Endothelial cell of umbilical vein (primary cell): Measurements from ENCODE around the gene P2RX2. TPM values are rescaled to one million over a fixed set of nuclear protein-coding genes. Genes with fewer than 3 reads are reported as not detected.

Source experiments
- BruUV-seq: library from RNA; stranded (reverse); fragments of 400-500 nt; replicated peaks from 2 replicates; lab custom pipeline; 2021; lab: Mats Ljungman, UMichigan
- CTCF ChIA-PET: fragments of 300-600, 350-600 bp; sonication (Branson Sonifier 250); formaldehyde crosslinking; loops from one replicate; lab custom pipeline; 2021; ENCODE audit warnings: antibody characterized with exemption, inconsistent platforms; lab: Charles Lee
- POLR2A ChIA-PET: fragments of 300-600, 350-600 bp; sonication (Branson Sonifier 250); formaldehyde crosslinking; loops from one replicate; lab custom pipeline; 2021; ENCODE audit warnings: antibody characterized with exemption, inconsistent platforms; lab: Charles Lee
- DNase-seq: peaks from one replicate; pipeline ENCODE4 v3.0.0-alpha.2; 2011; ENCODE audit warnings: low read depth, low spot score
- FAIRE-seq: peaks from 2 replicates; lab custom pipeline; 2011; peaks lifted over from hg19 to GRCh38; lab: Jason Lieb, UNC
- H2AFZ ChIP-seq: 2 replicates; pipeline ENCODE4 v1.6.0; 2012; ENCODE audit warnings: low read depth, low read length, control low read depth, inconsistent platforms
- H3K27ac ChIP-seq: 2 replicates; pipeline ENCODE4 v1.5.1; 2011; ENCODE audit warnings: low read depth, mild to moderate bottlenecking, control low read depth, low read length, moderate library complexity; ENCODE audit not compliant: insufficient read depth
- H3K27me3 ChIP-seq, 2 experiments: 2 replicates each; pipeline versions ENCODE4 v1.6.0 to v1.6.1; 2011; ENCODE audit warnings: low read length in 2 of 2, mixed read lengths in 1 of 2; ENCODE audit not compliant: control insufficient read depth in 2 of 2, insufficient read depth in 2 of 2
- H3K36me3 ChIP-seq, 2 experiments: 2 replicates in 1 of 2; 3 replicates in 1 of 2; pipeline ENCODE4 v1.5.1; 2011; ENCODE audit warnings: low read length in 2 of 2, mild to moderate bottlenecking in 1 of 2, moderate library complexity in 1 of 2; ENCODE audit not compliant: control insufficient read depth in 2 of 2, insufficient read depth in 2 of 2; ENCODE audit errors: extremely low read depth in 1 of 2
- H3K4me1 ChIP-seq: 3 replicates; pipeline ENCODE4 v1.5.1; 2011; ENCODE audit warnings: mild to moderate bottlenecking, low read length; ENCODE audit not compliant: control insufficient read depth, insufficient read depth; ENCODE audit errors: extremely low read depth
- H3K4me2 ChIP-seq: 2 replicates; pipeline ENCODE4 v1.6.1; 2011; ENCODE audit warnings: low read length, control low read depth, mixed read lengths; ENCODE audit not compliant: insufficient read depth
- H3K4me3 ChIP-seq, 3 experiments: fragments of 200-600 bp in 1 of 3; sonication (generic), shearing (Covaris generic) in 1 of 3; replicated peaks in 1 of 3; 2 replicates each; pipeline ENCODE4 v1.5.1; 2011 to 2016; ENCODE audit warnings: control low read depth in 3 of 3, low read length in 3 of 3, mild to moderate bottlenecking in 2 of 3, inconsistent platforms in 1 of 3, low read depth in 1 of 3, moderate library complexity in 1 of 3; ENCODE audit not compliant: insufficient read depth in 1 of 3
- H3K79me2 ChIP-seq: 2 replicates; pipeline ENCODE4 v1.6.0; 2012; ENCODE audit warnings: low read length, inconsistent platforms; ENCODE audit not compliant: control insufficient read depth, insufficient read depth
- H3K9ac ChIP-seq: replicated peaks from 2 replicates; pipeline ENCODE3; 2011; ENCODE audit warnings: low read length, control low read depth; ENCODE audit not compliant: insufficient read depth; ENCODE audit errors: extremely low read depth
- H3K9me1 ChIP-seq: replicated peaks from 3 replicates; pipeline ENCODE4 v1.6.0; 2011; ENCODE audit warnings: mild to moderate bottlenecking, low read length; ENCODE audit not compliant: control insufficient read depth, insufficient read depth; ENCODE audit errors: extremely low read depth
- H3K9me3 ChIP-seq: replicated peaks from 2 replicates; pipeline ENCODE4 v1.5.1; 2012; ENCODE audit warnings: low read length, inconsistent platforms; ENCODE audit not compliant: control insufficient read depth, insufficient read depth
- H4K20me1 ChIP-seq: replicated peaks from 2 replicates; pipeline ENCODE3; 2011; ENCODE audit warnings: mild to moderate bottlenecking, low read length; ENCODE audit not compliant: control insufficient read depth, insufficient read depth; ENCODE audit errors: extremely low read depth
- EZH2 ChIP-seq: IDR thresholded peaks from 2 replicates; pipeline ENCODE4 v1.6.1; 2012; ENCODE audit warnings: borderline replicate concordance, low read depth, mild to moderate bottlenecking, moderate library complexity, low read length, inconsistent platforms; ENCODE audit not compliant: severe bottlenecking
- FOS ChIP-seq: IDR thresholded peaks from 2 replicates; pipeline ENCODE4 v1.6.1; 2011; ENCODE audit warnings: mild to moderate bottlenecking, low read length, moderate library complexity, borderline replicate concordance; ENCODE audit not compliant: insufficient read depth
- GATA2 ChIP-seq: IDR thresholded peaks from 2 replicates; pipeline ENCODE4 v1.7.0; 2011; ENCODE audit warnings: low read depth, mild to moderate bottlenecking, moderate library complexity, mixed read lengths, low read length; ENCODE audit not compliant: insufficient read length, insufficient read depth
- JUN ChIP-seq: IDR thresholded peaks from 2 replicates; pipeline ENCODE4 v1.6.1; 2011; ENCODE audit warnings: borderline replicate concordance, low read depth; ENCODE audit not compliant: insufficient read length, insufficient read depth
- MYC ChIP-seq: IDR thresholded peaks from one replicate; pipeline ENCODE4 v1.6.1; 2011; ENCODE audit warnings: mild to moderate bottlenecking, low read depth, low read length
- POLR2A ChIP-seq: IDR thresholded peaks from 2 replicates; pipeline ENCODE4 v1.6.1; 2012; ENCODE audit warnings: low read depth, mild to moderate bottlenecking, control low read depth, low read length
- POLR2AphosphoS5 ChIP-seq: IDR thresholded peaks from 2 replicates; pipeline ENCODE4 v1.6.1; 2012; ENCODE audit warnings: low read depth, mild to moderate bottlenecking, control low read depth, low read length, moderate library complexity; ENCODE audit not compliant: insufficient read depth
- dilution Hi-C: fragments of 300-500 bp; cut with MboI; formaldehyde crosslinking; loops from one replicate; pipeline ENCODE4 v1.15.0; 2019; ENCODE audit warnings: low sequenced_read_pairs; ENCODE audit not compliant: extremely low pct_ligation_motif_present
- intact Hi-C: fragments of 100-400 bp; cut with micrococcal nuclease; formaldehyde crosslinking; loops from one replicate; pipeline ENCODE4 v1.10.0; 2022
- polyA plus RNA-seq, 4 experiments: library from polyadenylated mRNA; depleted of rRNA in 3 of 4; stranded (reverse) in 3 of 4; unstranded in 1 of 4; fragments of >200 nt; gene quantifications; 2 replicates each; pipeline versions ENCODE4 v1.2.1 to v1.2.3, GENCODE V29; 2011 to 2012; ENCODE audit warnings: missing spikeins in 1 of 4
- total RNA-seq: library from RNA; stranded (reverse); gene quantifications from 2 replicates; pipeline ENCODE4 v1.2.3, GENCODE V29; 2021
- TF ChIP-seq, protein P1 (sequence below), 2 donors: IDR thresholded peaks; 1 replicate in 1 of 2; 2 replicates in 1 of 2; pipeline ENCODE4 v1.5.1; 2011; ENCODE audit warnings: low read length in 2 of 2, mild to moderate bottlenecking in 2 of 2, moderate library complexity in 2 of 2, control low read depth in 1 of 2, inconsistent platforms in 1 of 2, low read depth in 1 of 2; ENCODE audit not compliant: insufficient read depth in 1 of 2; ENCODE audit errors: extremely low read depth in 1 of 2
- TF ChIP-seq, protein P2 (sequence below): IDR thresholded peaks from 2 replicates; pipeline ENCODE4 v1.6.1; 2011; ENCODE audit not compliant: insufficient read depth, insufficient read length

Gene P2RX2
- total and polyA plus RNA-seq, 2 donors (not counting 3 experiments of a cell fraction or from before 2014, with no cell fraction given), result not detected

DNA sequence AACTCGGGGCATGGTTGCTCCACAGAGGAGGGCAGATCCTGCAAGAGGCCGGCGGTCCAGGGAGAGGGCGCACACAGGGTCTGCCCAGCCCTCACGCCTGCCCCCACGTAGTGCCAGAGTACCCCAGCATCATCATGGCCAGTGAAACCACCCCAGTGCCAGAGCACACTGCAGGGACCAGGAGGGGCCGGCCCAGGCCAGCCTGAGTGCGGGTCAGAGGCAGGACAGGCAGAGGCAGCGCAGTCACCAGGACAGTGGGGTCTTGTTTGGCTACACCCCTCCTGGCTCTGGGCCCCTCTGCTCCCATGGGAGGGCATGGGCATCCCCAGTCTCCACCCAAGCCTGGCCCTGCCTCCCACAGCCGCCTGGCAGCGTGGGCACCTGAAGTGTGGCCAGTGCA, 42.9 kb upstream of the P2RX2 start:
- Histone ChIP-seq H3K4me3 (no peak overlapping the region), H3K4me2 (no peak overlapping the region), H3K9ac (no peak overlapping the region), H3K9me1 (no peaks in the 10 kb centered on the region), H3K9me3 (no peaks in the 10 kb centered on the region), H3K27ac (no peak overlapping the region), H3K79me2 (no peaks in the 10 kb centered on the region), H2AFZ (no peak overlapping the region), H3K4me1 (no peaks in the 10 kb centered on the region), H3K36me3 (peaks cover 2 to 33% of the 10 kb centered on the region in 2 experiments), H4K20me1 (no peaks in the 10 kb centered on the region), H3K27me3 (no peaks in the 10 kb centered on the region)
- dilution Hi-C loops, result no loop called here
- ChIA-PET CTCF (no interaction called here), POLR2A (no interaction called here)
- FAIRE-seq (no peak), DNase-seq (no peak)
- intact Hi-C loops, result no loop called here
- TF ChIP-seq, protein P1, sequence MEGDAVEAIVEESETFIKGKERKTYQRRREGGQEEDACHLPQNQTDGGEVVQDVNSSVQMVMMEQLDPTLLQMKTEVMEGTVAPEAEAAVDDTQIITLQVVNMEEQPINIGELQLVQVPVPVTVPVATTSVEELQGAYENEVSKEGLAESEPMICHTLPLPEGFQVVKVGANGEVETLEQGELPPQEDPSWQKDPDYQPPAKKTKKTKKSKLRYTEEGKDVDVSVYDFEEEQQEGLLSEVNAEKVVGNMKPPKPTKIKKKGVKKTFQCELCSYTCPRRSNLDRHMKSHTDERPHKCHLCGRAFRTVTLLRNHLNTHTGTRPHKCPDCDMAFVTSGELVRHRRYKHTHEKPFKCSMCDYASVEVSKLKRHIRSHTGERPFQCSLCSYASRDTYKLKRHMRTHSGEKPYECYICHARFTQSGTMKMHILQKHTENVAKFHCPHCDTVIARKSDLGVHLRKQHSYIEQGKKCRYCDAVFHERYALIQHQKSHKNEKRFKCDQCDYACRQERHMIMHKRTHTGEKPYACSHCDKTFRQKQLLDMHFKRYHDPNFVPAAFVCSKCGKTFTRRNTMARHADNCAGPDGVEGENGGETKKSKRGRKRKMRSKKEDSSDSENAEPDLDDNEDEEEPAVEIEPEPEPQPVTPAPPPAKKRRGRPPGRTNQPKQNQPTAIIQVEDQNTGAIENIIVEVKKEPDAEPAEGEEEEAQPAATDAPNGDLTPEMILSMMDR (IDR thresholded peaks at IDR 0.05; ENCODE audit: extremely low read depth in 1 of 2, insufficient read depth in 1 of 2, low read depth in 1 of 2, low read length in 2 of 2), result no peak
- TF ChIP-seq MYC, result no peak
- no peak for TF ChIP-seq JUN
- no peak for TF ChIP-seq FOS
- TF ChIP-seq POLR2A, result no peak
- TF ChIP-seq POLR2AphosphoS5, result no peak
- TF ChIP-seq GATA2, result no peak
- TF ChIP-seq, protein P2, sequence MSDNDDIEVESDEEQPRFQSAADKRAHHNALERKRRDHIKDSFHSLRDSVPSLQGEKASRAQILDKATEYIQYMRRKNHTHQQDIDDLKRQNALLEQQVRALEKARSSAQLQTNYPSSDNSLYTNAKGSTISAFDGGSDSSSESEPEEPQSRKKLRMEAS, result no peak
- no peak for TF ChIP-seq EZH2
- BruUV-seq, result no TSS peak
